Measurements from ENCODE around the gene EPHA3. TPM values are rescaled to one million over a fixed set of nuclear protein-coding genes. Genes with fewer than 3 reads are reported as not detected.

EPHA3 gene
- total and polyA plus RNA-seq, 9 of the 15 experiments (the other 6 are each of a cell fraction or from before 2014, with no cell fraction given): not detected

DNA sequence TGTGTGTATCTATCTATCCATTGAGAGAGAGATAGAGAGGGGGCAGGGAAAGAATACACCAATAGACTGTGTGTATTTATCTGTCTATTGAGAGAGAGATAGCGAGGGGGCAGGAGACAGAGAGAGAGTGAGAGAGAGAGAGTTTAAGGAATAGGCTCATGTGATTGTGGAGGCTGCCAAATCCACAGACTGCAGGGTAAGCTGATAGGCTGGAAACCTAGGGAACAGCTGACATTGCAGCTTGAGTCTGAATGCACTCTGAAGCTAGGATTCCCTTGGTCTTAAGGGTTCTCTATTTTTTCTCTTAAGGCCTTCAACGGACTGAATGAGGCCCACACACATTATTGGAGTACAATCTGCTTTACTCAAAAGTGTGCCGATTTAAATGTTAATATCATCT lies 255.8 kb downstream of the EPHA3 start:
- no peak for ATAC-seq
- ChIA-PET POLR2A (no interaction called here), CTCF (ENCODE audit: low intra/inter-chr PET ratio) (no interaction called here)
- no peak for DNase-seq (ENCODE audit: extremely low read depth in 1 of 4, low spot score in 3 of 4)
- intact Hi-C loops (cut with micrococcal nuclease) (no loop called here), in situ Hi-C loops (cut with MboI) (no loop called here)
- Histone ChIP-seq H3K27ac (ENCODE audit: extremely low read depth, low read depth, low read length) (no peak overlapping the region), H3K9ac (ENCODE audit: insufficient read depth in 1 of 2, low read depth in 2 of 2, low read length in 2 of 2) (no peak overlapping the region), H3K27me3 (ENCODE audit: control insufficient read depth in 2 of 2, insufficient read depth in 2 of 2, low read length in 2 of 2) (no peaks in the 10 kb centered on the region), H3K4me1 (replicated peaks in 1 of 2; ENCODE audit: control insufficient read depth in 2 of 2, insufficient read depth in 2 of 2, low read length in 2 of 2) (no peaks in the 10 kb centered on the region), H3K36me3 (ENCODE audit: control insufficient read depth, insufficient read depth, low read length) (no peaks in the 10 kb centered on the region), H3K9me3 (replicated peaks; ENCODE audit: control insufficient read depth, insufficient read depth, low read depth, low read length) (no peaks in the 10 kb centered on the region), H3K9me1 (ENCODE audit: control insufficient read depth, insufficient read depth, low read length) (no peaks in the 10 kb centered on the region), H2AFZ (ENCODE audit: low read depth, low read length) (no peak overlapping the region), H3K79me2 (ENCODE audit: control insufficient read depth, insufficient read depth, low read length) (no peaks in the 10 kb centered on the region), H4K20me1 (replicated peaks; ENCODE audit: control insufficient read depth, insufficient read depth, low read length) (no peaks in the 10 kb centered on the region), H3K4me3 (no peak overlapping the region), H3K4me2 (ENCODE audit: insufficient read depth, low read length) (no peak overlapping the region)
- no TSS peak for BruUV-seq (replicated peaks)
- FAIRE-seq: no peak
- 0% methylated on average over 2 of the region's 3 CpGs for WGBS (ENCODE audit: insufficient coverage, low coverage, missing lambda C conversion rate)
- TF ChIP-seq UBTF (IDR thresholded peaks at IDR 0.05; ENCODE audit: borderline replicate concordance in 1 of 2, low read depth in 2 of 2, low read length in 2 of 2): no peak
- no peak for TF ChIP-seq ZFX (CRISPR knock-in tag; IDR thresholded peaks at IDR 0.05)
- no peak for TF ChIP-seq ESRRB (CRISPR knock-in tag; IDR thresholded peaks at IDR 0.05; ENCODE audit: borderline replicate concordance)
- TF ChIP-seq HNRNPLL (IDR thresholded peaks at IDR 0.05; ENCODE audit: low read depth, low read length, poor library complexity, severe bottlenecking): no peak
- no peak for TF ChIP-seq FOXP1 (CRISPR knock-in tag; IDR thresholded peaks at IDR 0.05)
- TF ChIP-seq ZNF764 (CRISPR knock-in tag; IDR thresholded peaks at IDR 0.05; ENCODE audit: low read depth): no peak
- no peak for TF ChIP-seq DPF2 (IDR thresholded peaks at IDR 0.05)
- TF ChIP-seq TAL1 (IDR thresholded peaks at IDR 0.05): no peak
- TF ChIP-seq CAMTA2 (CRISPR knock-in tag; conservative IDR thresholded peaks at IDR 0.05): no peak
- TF ChIP-seq NR2C2 (CRISPR knock-in tag; IDR thresholded peaks at IDR 0.05): no peak
- no peak for TF ChIP-seq NR2C2 (tag; IDR thresholded peaks at IDR 0.05)
- TF ChIP-seq CCNT2 (IDR thresholded peaks at IDR 0.05; ENCODE audit: borderline replicate concordance, extremely low read depth, insufficient read length, low read depth, low read length): no peak
- no peak for TF ChIP-seq BCL6 (CRISPR knock-in tag; IDR thresholded peaks at IDR 0.05)

Data from K562 (cell line).